CD8-positive, alpha-beta memory T cell (primary cell): Measurements from ENCODE around the gene CCDC8. TPM values are rescaled to one million over a fixed set of nuclear protein-coding genes. Genes with fewer than 3 reads are reported as not detected.
"Not testable (repeated sequence)": the region's sequence is repeated elsewhere in the genome, so short reads cannot be mapped to it uniquely, and the experiment has no call there.

Experiments
- CTCF ChIA-PET: fragments of 350-600 bp; sonication (Branson Sonifier 250); formaldehyde crosslinking; loops from one replicate; lab custom pipeline; 2021; ENCODE audit warnings: antibody characterized with exemption; lab: Charles Lee
- POLR2A ChIA-PET: fragments of 350-600 bp; sonication (Branson Sonifier 250); formaldehyde crosslinking; loops from one replicate; lab custom pipeline; 2021; ENCODE audit warnings: antibody characterized with exemption; lab: Charles Lee
- DNase-seq, 5 donors: peaks; one replicate each; pipeline versions ENCODE4 v3.0.0 to v3.0.0-alpha.2; 2020 to 2022; ENCODE audit warnings: mixed read lengths in 1 of 5
- H3K27ac ChIP-seq: one replicate; pipeline ENCODE4 v1.7.0; 2013; ENCODE audit warnings: low read depth, mild to moderate bottlenecking, low read length, moderate library complexity
- H3K27me3 ChIP-seq: 2 replicates; pipeline ENCODE4 v1.7.0; 2013; ENCODE audit warnings: low read length, mild to moderate bottlenecking; ENCODE audit not compliant: insufficient read depth, poor library complexity, severe bottlenecking
- H3K36me3 ChIP-seq: 2 replicates; pipeline ENCODE4 v1.7.0; 2013; ENCODE audit warnings: mild to moderate bottlenecking, low read length, moderate library complexity; ENCODE audit not compliant: insufficient read depth
- H3K4me1 ChIP-seq: 2 replicates; pipeline ENCODE4 v1.7.0; 2013; ENCODE audit warnings: mild to moderate bottlenecking, low read length, moderate library complexity; ENCODE audit not compliant: insufficient read depth
- H3K4me3 ChIP-seq: 2 replicates; pipeline ENCODE4 v1.7.0; 2013; ENCODE audit warnings: mild to moderate bottlenecking, low read length
- H3K9me3 ChIP-seq: 2 replicates; pipeline ENCODE4 v1.7.0; 2013; ENCODE audit warnings: mild to moderate bottlenecking, low read length
- H3K27ac Mint-ChIP-seq, 8 donors: one replicate each; pipeline ENCODE4 v1.8.0; 2020 to 2021; ENCODE audit warnings: mixed read lengths in 8 of 8, mild to moderate bottlenecking in 6 of 8, inconsistent platforms in 3 of 8, moderate library complexity in 3 of 8
- H3K27me3 Mint-ChIP-seq, 2 donors: one replicate each; pipeline ENCODE4 v1.8.0; 2020 to 2021; ENCODE audit warnings: mixed read lengths in 2 of 2, mild to moderate bottlenecking in 1 of 2, moderate library complexity in 1 of 2
- H3K36me3 Mint-ChIP-seq, 3 donors: one replicate each; pipeline ENCODE4 v1.8.0; 2020 to 2021; ENCODE audit warnings: mixed read lengths in 3 of 3, inconsistent platforms in 1 of 3, mild to moderate bottlenecking in 1 of 3
- H3K4me1 Mint-ChIP-seq, 3 donors: one replicate each; pipeline ENCODE4 v1.8.0; 2020 to 2021; ENCODE audit warnings: mixed read lengths in 3 of 3, inconsistent platforms in 1 of 3, mild to moderate bottlenecking in 1 of 3
- H3K4me3 Mint-ChIP-seq, 7 donors: one replicate each; pipeline ENCODE4 v1.8.0; 2020 to 2021; ENCODE audit warnings: mixed read lengths in 7 of 7, mild to moderate bottlenecking in 6 of 7, moderate library complexity in 4 of 7, inconsistent platforms in 2 of 7
- H3K9me3 Mint-ChIP-seq, 5 donors: one replicate each; pipeline ENCODE4 v1.8.0; 2020 to 2022; ENCODE audit warnings: mixed read lengths in 5 of 5, mild to moderate bottlenecking in 3 of 5, moderate library complexity in 2 of 5, inconsistent platforms in 1 of 5
- polyA plus RNA-seq: library from polyadenylated mRNA; unstranded; fragments of 300-500 nt; fragmentation: Illumina TruSeq; gene quantifications from one replicate; pipeline ENCODE4 v1.2.3, GENCODE V29; 2021
- total RNA-seq, 2 experiments: library from RNA; stranded (reverse); gene quantifications; one replicate each; pipeline ENCODE4 v1.2.3, GENCODE V29; 2021

CCDC8 gene
- total and polyA plus RNA-seq, 3 experiments from 2014 or later = not detected

DNA sequence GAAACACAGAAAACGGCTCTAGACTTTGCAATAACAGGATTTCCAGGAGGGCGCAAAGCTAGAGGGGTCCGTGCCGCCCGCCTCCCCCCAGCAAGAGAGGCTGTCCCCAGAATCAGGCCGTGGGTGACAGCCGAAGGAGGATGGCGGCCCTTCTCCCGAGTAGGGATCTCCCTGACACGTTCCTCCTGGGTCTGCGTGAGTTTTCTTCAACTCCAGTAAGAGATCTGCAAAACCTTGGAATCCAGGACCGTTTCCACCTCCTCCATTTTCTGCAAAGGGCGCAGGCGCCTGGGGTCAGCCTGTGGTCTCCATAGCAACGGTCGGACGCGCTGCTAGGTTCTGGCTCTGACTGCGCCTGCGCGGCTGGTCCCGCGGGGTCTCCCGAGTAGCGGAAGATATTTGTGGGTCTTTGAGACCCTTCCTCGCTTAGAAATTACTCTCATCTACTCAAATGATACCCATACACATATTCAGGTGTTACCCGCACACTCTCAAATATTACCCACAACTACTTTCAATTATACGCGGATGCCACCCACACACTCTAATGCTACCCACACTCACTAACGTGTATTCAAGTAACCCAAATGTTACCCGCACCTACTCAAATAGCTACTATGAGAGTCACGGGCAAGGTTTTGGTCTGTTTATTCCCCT, 13.3 kb upstream of the CCDC8 start:
- peaks cover 44 to 75% of the 10 kb centered on the region in 2 donors for H3K27me3 Mint-ChIP-seq
- no peaks in the 10 kb centered on the region for H3K36me3 ChIP-seq
- peak overlapping the region; percentile 5 to 75 (median 54) for H3K4me3 Mint-ChIP-seq
- no peaks in the 10 kb centered on the region for H3K36me3 Mint-ChIP-seq
- peak in 2 of 5 donors; percentile 30 to 53 for DNase-seq
- H3K27ac Mint-ChIP-seq = peak overlapping the region in 2 of 8 donors; percentile 20 to 56
- no peak overlapping the region for H3K27ac ChIP-seq
- no peaks in the 10 kb centered on the region for H3K9me3 Mint-ChIP-seq
- no peak overlapping the region for H3K4me3 ChIP-seq
- ChIA-PET CTCF (interaction anchor here (1.4 kb wide), 1 partner anchor 30 kb away, joined by 3 read pairs; no protein-coding TSS in a partner anchor), POLR2A (no interaction called here)
- H3K4me1 Mint-ChIP-seq = peaks cover 21 to 36% (median 29%) of the 10 kb centered on the region in 3 donors
- H3K9me3 ChIP-seq = no peaks in the 10 kb centered on the region
- H3K4me1 ChIP-seq = peaks cover 12% of the 10 kb centered on the region
- H3K27me3 ChIP-seq = peaks cover 25% of the 10 kb centered on the region

DNA sequence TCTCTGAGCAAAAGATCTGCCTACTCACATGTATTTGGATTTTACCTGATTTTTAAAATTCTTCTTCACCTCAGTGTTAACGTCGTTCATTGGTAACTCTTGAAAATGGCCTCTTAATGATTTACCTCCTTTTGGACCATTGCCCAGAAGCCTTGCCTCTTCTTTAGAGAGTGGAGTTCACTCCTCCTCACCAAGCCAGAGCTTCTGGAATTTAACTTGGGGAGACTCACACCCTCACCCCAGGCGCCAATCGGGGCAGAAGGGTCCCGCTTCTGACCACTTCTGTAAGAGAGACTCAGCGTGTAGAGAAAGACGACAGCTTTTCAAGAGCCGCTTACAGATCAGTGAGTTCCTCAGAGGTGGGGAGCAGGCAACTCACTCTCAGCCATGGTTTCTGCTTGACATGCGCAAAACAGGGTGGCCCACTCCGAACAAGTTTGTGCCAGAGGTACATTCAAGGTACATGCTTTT, 12.7 kb upstream of the CCDC8 start:
- no peak for DNase-seq
- Mint-ChIP-seq H3K27ac (no peak overlapping the region), H3K9me3 (no peaks in the 10 kb centered on the region), H3K4me3 (peak overlapping the region in 4 of 7 donors; percentile 39 to 75 (median 59)), H3K36me3 (no peaks in the 10 kb centered on the region), H3K27me3 (peaks cover 42 to 74% of the 10 kb centered on the region in 2 donors), H3K4me1 (peaks cover 21 to 36% (median 29%) of the 10 kb centered on the region in 3 donors)
- Histone ChIP-seq H3K4me3 (no peak overlapping the region), H3K9me3 (no peaks in the 10 kb centered on the region), H3K4me1 (peaks cover 12% of the 10 kb centered on the region), H3K36me3 (no peaks in the 10 kb centered on the region), H3K27ac (no peak overlapping the region), H3K27me3 (peaks cover 23% of the 10 kb centered on the region)
- ChIA-PET POLR2A (no interaction called here), CTCF (no interaction called here)

DNA sequence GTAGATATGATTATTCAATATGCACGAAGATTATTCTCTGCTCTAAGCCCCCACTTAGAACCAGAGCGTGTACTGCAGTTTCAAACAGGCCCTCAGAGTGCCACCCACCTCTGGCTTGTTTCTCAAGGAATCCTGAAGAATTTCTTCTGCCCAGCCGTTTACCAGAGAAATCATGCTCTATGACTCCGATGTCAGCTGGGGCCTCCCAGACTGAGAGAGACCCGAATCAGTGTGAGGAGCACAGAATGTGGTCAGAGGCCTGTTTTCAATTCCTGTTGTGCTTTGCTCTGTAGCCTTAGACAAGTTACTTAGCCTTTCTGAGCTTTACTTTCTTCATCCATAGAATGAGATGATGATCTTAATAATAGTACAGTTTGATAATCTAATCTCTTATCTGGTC, 9.8 kb upstream of the CCDC8 start:
- Histone ChIP-seq H3K9me3 (no peaks in the 10 kb centered on the region), H3K36me3 (no peaks in the 10 kb centered on the region), H3K4me1 (peaks cover under 1% of the 10 kb centered on the region), H3K4me3 (no peak overlapping the region), H3K27me3 (peaks cover 19% of the 10 kb centered on the region), H3K27ac (no peak overlapping the region)
- POLR2A ChIA-PET = no interaction called here
- H3K27ac Mint-ChIP-seq = no peak overlapping the region
- H3K4me3 Mint-ChIP-seq = no peak overlapping the region
- CTCF ChIA-PET = interaction anchor here (0.7 kb wide), 1 partner anchor 1320 kb away, joined by 3 read pairs; no protein-coding TSS in a partner anchor
- H3K4me1 Mint-ChIP-seq = peaks cover 10 to 24% (median 16%) of the 10 kb centered on the region in 3 donors
- no peaks in the 10 kb centered on the region for H3K9me3 Mint-ChIP-seq
- no peaks in the 10 kb centered on the region for H3K36me3 Mint-ChIP-seq
- H3K27me3 Mint-ChIP-seq = peaks cover 32 to 65% of the 10 kb centered on the region in 2 donors
- DNase-seq = no peak

DNA sequence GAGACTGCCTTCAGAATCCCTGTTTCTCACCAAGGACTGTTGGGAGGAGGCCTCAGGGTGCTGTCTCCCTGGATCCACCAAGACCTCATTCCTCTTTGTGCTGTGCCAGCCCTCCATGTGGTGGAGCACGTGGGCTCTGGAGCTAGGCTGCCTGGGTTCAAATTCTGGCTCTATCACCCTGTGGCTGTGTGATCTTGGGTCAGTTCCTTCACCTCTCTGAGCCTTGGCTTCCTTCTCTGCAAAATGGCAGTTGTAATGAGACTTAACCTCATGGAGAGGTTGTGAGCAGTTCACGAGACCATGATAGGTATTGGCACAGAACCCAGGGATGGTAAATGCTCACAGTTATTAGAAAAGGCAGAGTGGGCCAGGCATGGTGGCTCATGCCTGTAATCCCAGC, 9.0 kb upstream of the CCDC8 start:
- Mint-ChIP-seq H3K4me3 (no peak overlapping the region), H3K36me3 (no peaks in the 10 kb centered on the region), H3K27me3 (peaks cover 34 to 57% of the 10 kb centered on the region in 2 donors), H3K4me1 (peaks cover 8 to 16% (median 10%) of the 10 kb centered on the region in 3 donors), H3K9me3 (no peaks in the 10 kb centered on the region), H3K27ac (no peak overlapping the region)
- H3K27me3 ChIP-seq = peaks cover 11% of the 10 kb centered on the region
- H3K4me1 ChIP-seq = no peaks in the 10 kb centered on the region
- CTCF ChIA-PET = interaction anchor here (0.7 kb wide), 1 partner anchor 96 kb away, joined by 3 read pairs; no protein-coding TSS in a partner anchor
- H3K9me3 ChIP-seq = no peaks in the 10 kb centered on the region
- DNase-seq = no peak
- no peak overlapping the region for H3K27ac ChIP-seq
- no peaks in the 10 kb centered on the region for H3K36me3 ChIP-seq
- POLR2A ChIA-PET = no interaction called here
- H3K4me3 ChIP-seq = no peak overlapping the region

DNA sequence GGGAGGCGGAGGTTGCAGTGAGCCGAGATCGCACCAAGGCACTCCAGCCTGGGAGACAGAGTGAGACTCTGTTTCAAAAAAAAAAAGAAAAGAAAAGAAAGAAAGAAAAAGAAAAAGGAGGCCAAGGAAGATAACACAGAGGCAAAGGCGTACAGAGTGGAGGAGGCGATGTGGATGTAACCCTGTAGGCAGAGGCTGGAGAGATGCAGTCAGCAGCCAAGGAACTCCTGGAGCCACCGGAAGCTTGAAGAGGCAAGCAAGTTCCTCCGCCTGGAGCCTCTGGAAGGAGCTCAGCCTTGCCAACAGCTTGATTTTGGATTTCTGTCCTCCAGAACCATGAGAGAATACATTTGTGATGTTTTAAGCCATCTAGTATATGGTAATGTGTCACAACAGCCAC, 6.7 kb upstream of the CCDC8 start:
- H3K27ac Mint-ChIP-seq = no peak overlapping the region
- no peak overlapping the region for H3K27ac ChIP-seq
- H3K4me1 ChIP-seq = no peaks in the 10 kb centered on the region
- H3K27me3 ChIP-seq = no peaks in the 10 kb centered on the region
- H3K9me3 ChIP-seq = no peaks in the 10 kb centered on the region
- H3K4me3 Mint-ChIP-seq = no peak overlapping the region
- ChIA-PET POLR2A (no interaction called here), CTCF (interaction anchor here (2.4 kb wide), 1 partner anchor 18 kb away, joined by 4 read pairs; no protein-coding TSS in a partner anchor)
- H3K4me3 ChIP-seq = no peak overlapping the region
- no peak for DNase-seq
- H3K9me3 Mint-ChIP-seq = no peaks in the 10 kb centered on the region
- no peaks in the 10 kb centered on the region for H3K36me3 Mint-ChIP-seq
- peaks cover 2 to 12% (median 4%) of the 10 kb centered on the region in 3 donors for H3K4me1 Mint-ChIP-seq
- H3K36me3 ChIP-seq = no peaks in the 10 kb centered on the region
- peaks cover 37 to 55% of the 10 kb centered on the region in 2 donors for H3K27me3 Mint-ChIP-seq

DNA sequence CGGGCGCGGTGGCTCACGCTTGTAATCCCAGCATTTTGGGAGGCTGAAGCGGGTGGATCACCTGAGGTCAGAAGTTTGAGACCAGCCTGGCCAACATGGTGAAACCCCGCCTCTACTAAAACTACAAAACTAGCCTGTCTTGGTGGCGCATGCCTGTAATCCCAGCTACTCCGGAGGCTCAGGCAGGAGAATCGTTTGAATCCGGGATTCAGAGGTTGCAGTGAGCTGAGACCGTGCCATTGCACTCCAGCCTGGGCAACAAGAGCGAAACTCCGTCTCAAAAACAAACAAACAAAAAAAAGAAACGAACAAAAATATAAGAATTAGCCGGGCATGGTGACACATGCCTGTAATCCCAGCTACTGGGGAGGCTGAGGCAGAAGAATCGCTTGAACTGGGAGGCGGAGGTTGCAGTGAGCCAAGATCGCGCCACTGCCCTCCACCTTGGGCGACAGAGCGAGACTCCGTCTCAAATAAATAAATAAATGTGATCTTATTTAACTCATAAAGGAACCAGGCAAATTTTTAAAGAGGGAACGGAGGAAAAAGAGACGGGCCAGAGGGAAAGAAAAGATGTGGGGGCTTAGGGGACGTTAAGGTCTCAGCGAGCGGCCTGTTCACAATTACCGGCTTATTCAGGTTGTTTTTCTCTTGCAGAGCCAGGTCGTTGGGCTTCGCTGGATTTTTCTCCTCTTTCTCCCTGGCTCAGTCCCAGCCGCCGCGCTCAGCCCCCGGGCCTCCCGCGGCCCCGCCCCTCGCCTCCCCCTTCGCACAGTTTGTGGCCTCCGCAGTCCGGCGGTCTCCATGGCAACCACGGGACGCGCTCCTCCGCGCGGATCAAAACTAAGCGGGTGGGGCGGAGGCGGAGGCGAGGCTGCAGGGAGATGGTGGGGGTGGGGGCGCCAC, 2.7 kb upstream of the CCDC8 start:
- CTCF ChIA-PET, H3K4me1 ChIP-seq, H3K27ac Mint-ChIP-seq, H3K36me3 Mint-ChIP-seq, H3K4me3 ChIP-seq, POLR2A ChIA-PET, H3K4me3 Mint-ChIP-seq, H3K27ac ChIP-seq, H3K9me3 Mint-ChIP-seq, H3K9me3 ChIP-seq, DNase-seq, H3K36me3 ChIP-seq: not testable (repeated sequence)
- peaks cover 55 to 64% of the 10 kb centered on the region in 2 donors for H3K27me3 Mint-ChIP-seq
- peaks cover 18% of the 10 kb centered on the region for H3K27me3 ChIP-seq
- H3K4me1 Mint-ChIP-seq = peaks cover 4 to 17% (median 4%) of the 10 kb centered on the region in 3 donors

DNA sequence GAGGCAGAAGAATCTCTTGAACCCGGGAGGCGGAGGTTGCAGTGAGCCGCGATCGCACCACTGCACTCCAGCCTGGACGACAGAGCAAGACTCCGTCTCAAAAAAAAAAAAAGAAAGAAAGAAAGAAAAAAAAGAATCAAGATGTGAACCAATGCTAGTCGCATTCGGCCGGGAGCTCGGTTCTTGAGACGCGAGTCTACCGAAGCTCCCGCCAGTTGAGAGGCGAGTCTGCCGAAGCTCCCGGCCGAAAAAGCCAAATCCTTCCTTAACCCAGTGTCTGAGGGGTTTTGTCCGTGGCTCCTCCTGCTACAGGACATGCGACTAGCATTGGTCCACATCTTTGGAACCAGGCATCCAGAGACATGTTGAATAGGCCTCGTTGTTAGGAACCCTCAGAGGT, 1.5 kb upstream of the CCDC8 start:
- Mint-ChIP-seq H3K27ac (peak overlapping the region in 1 of 8 donors; percentile 57), H3K27me3 (peaks cover 59 to 68% of the 10 kb centered on the region in 2 donors), H3K4me1 (peaks cover 4 to 17% (median 4%) of the 10 kb centered on the region in 3 donors)
- H3K36me3 Mint-ChIP-seq, H3K27ac ChIP-seq, H3K9me3 ChIP-seq, H3K4me3 Mint-ChIP-seq, H3K36me3 ChIP-seq, DNase-seq, POLR2A ChIA-PET, H3K9me3 Mint-ChIP-seq, H3K4me3 ChIP-seq, H3K4me1 ChIP-seq: not testable (repeated sequence)
- peaks cover 26% of the 10 kb centered on the region for H3K27me3 ChIP-seq
- CTCF ChIA-PET = interaction anchor here (0.5 kb wide), 1 partner anchor 101 kb away, joined by 3 read pairs; no protein-coding TSS in a partner anchor
